Left colon (tissue), 2 donors: Measurements from ENCODE around the gene VTI1A. TPM values are rescaled to one million over a fixed set of nuclear protein-coding genes. Genes with fewer than 3 reads are reported as not detected.
A peak's percentile ranks its signal among the peaks of the same experiment; 100 is the strongest.

ENCODE experiments used
- ATAC-seq: fragments of 200-7000 bp; cut with Tn5 transposase; one replicate; pipeline ENCODE4 v1.9.1; 2020; ENCODE audit warnings: mild to moderate bottlenecking, moderate library complexity
- DNase-seq, 2 donors: peaks; one replicate each; pipeline ENCODE4 v3.0.0-alpha.2; 2020
- intact Hi-C, 2 donors: fragments of 100-400 bp; cut with DNase I in 1 of 2; cut with micrococcal nuclease in 1 of 2; formaldehyde crosslinking; loops; one replicate each; pipeline versions ENCODE4 v1.11.2 to v1.14.0; 2022; cut with DNase I, micrococcal nuclease
- total RNA-seq, 2 donors: library from RNA; stranded (reverse); fragmentation: NEBNext Ultra II Directional; extraction: Animal tissue kit (Norgen Biotek cat#: 25700); gene quantifications; one replicate each; pipeline ENCODE4 v1.2.1, GENCODE V29; 2021
- donor health status: DM: no; HTN: no; CAD: no.
- donor health status: DM: yes; HTN: yes; CAD: no.

Gene VTI1A
- total RNA-seq, 2 donors from 2014 or later, result 44.4 to 52.8 TPM

DNA sequence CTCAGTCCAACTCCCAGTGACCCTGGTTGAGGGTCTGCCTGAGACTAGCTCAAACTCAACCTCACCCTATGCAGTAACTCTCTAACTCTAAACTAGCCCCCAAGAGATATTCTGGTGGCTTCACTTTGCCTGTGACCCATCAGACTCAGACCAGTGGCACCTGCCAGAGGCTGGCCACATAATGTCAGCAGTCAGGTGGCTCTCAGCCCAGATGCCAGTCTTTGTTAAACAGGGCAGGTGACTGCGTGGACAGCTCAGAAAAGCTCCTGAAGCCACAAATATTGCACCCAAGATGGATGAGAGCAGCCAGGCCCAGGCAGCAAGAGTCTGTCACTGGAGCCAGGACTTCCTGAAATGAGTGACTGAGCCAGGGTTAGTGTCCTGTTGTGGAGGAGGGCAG, 373.3 kb downstream of the VTI1A start:
- DNase-seq (no peak), ATAC-seq (no peak)
- intact Hi-C loops, result no loop called here

DNA sequence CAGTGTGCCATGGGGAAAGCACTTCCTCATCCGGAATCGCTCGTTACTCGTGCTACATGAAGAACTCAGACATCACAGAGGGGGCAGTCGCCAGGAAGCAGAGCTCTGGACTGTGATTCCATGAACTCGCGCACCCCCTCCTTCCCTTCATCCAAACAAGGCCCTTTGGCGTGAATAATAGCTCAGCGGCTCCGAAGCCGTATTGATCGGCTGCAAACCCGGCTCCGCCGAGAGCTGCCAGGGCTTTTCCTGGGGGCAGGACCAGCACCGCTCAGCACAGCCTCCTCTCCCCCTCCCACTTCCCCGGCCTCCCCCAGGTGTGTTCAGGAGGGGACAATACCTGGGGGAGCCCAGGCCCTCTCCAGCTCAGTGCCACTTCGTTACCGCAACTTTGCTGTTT, 374.0 kb downstream of the VTI1A start:
- DNase-seq (no peak), ATAC-seq (no peak)
- intact Hi-C loops, result no loop called here

DNA sequence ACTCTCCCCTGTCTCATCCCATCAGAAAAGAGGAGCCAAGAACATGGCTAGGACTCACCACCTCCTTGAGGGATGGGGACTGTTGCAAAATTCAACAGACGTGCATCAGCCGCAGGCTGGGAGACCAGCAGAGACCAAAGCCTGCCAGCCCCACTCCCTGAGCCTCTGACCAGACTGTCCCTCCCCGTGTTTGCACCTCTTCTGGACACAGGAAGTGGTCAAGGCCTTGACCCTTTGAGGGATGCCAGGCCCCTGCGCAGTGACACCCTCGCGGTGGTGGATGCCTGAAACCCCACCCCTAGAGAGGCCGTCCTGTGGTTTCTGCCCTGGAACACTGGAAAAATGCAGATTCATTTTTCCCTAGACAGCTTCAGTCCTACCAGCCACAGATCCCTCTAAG, 374.6 kb downstream of the VTI1A start:
- no peak for DNase-seq
- ATAC-seq, result no peak
- intact Hi-C loops, result no loop called here

DNA sequence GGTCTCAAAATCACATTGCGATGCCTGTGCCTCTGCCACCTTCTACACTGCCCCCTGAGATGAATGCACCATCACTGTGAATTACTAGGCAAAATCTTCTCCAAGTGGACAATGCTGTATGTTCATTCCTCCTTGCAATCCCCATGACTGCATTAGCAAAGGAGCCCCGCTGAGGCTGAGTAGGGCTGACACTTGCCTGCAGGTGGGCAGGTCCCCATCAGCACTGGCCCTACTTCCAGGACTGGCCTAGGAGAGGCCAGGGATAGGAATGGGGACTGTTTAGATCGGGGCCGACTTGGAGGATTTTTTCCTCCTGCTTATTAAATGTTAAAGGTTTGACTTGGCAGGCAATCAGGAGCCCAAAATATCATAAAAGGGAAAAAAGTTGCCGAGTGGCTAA, 376.0 kb downstream of the VTI1A start:
- ATAC-seq, result peak; percentile 31
- intact Hi-C loops, result no loop called here
- no peak for DNase-seq

DNA sequence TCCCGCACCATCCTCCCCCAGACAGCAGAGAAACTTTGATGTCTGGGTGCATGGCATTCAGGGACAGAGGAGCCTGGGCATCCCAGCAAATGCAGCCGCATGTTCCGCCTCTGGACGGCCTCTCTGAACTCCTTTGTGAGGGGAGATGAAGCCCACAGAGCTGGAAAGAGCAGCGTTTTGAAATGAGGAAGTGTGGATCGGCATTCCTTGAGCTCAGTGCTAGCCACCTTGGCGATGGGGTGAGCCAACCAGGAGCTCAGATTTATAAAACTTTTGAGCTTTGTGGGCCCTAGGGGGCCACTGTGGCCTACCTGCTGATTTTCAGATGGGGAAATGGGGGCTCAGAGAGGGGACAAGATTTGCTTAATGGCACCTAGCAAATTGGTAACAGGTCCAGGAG, 376.6 kb downstream of the VTI1A start:
- DNase-seq, result no peak
- no peak for ATAC-seq
- intact Hi-C loops, result no loop called here

DNA sequence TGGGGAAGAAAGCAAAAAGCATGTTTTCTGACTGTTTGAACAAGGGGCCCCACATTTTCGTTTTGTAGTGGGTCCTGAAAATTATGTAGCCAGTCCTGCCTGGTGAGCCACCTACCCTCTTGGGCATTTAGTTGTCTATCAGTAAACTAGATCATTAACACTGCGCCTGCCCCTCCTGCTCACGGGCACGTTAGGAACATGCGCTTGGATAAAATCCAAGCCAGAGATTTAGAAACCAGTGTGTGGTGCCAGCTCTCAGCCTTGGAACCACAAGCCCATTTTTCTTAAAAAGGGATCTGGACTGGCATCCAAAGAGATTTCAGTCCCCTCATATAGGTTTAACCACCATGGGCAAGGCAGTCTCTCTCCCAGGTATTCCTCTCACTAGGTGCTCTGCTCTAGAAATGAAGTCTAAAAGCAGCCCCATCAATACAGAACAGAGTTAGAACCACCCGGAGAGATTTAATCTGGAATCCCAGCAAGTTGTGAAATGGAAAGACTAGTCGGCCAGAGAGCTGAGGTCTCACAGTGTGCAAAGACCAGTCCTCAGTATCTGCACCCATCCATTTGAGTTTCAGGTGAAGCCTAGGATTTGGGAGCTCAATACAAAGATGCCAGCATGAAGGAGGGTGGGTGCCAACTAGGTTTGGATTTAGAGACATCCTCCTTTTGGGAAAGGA, 379.1 kb downstream of the VTI1A start:
- ATAC-seq (no peak), DNase-seq (no peak)
- intact Hi-C loops, result no loop called here

DNA sequence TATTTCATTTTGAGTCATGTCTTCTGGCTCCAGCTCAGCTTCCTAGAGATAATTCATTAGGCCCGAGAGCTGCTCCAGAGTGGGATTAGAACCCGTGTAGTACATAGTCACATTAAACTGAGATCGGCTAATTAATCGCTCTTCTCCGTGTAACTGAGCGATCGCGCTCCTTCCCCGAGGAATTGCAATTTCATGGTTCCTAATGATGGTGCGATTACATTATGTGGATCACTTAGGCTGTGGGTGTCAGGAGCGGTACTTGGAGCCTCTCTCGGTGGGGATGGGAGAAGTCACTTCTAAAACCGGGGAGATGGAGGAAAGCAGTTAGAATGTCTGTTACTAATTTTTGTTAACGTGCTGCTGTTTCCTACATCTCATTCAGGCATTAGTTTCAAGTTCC, 380.1 kb downstream of the VTI1A start:
- ATAC-seq (no peak), DNase-seq (no peak)

DNA sequence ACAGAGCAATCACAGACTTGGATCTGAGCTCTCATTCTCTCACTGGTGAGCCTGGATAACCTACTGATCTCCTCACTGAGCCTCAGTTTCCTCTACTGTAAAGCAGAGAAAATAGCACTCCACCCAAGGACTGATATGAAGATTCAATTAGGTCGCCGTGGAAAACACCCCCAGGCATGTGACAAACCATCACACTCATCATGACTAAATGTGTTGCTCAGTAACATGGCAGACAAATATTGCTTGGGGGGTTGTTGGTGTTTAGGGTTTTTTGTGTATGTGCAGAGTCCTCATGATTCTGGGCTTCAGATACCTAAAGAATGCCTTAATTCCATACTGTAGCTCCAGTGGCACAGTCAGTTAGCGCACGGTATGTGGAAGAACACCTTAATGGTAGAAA, 380.9 kb downstream of the VTI1A start:
- intact Hi-C loops, result no loop called here
- ATAC-seq (no peak), DNase-seq (no peak)

More for the DNA sequence above, 380.1 kb downstream of the VTI1A start:
- intact Hi-C loops, result no loop called here

DNA sequence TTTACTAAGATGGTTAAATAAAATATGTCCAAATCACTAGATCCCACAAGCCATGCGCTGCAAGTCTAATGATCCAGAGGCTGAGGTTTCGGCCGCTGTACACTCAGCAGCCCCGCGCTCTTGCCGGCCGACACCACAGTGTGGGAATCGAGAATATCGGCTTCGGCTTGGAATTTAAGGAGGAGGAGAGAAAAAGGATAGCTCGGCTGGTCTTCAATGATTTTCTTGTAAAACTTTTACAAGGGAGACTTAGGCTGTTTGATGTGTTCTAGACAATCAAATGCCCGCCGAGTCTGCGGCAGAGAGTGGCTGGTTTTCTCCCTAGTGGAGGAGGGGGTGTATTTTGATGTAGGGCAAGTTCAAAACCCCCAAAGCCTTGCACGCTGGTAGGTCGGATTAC, 384.8 kb downstream of the VTI1A start:
- intact Hi-C loops, result no loop called here
- ATAC-seq (no peak), DNase-seq (no peak)

DNA sequence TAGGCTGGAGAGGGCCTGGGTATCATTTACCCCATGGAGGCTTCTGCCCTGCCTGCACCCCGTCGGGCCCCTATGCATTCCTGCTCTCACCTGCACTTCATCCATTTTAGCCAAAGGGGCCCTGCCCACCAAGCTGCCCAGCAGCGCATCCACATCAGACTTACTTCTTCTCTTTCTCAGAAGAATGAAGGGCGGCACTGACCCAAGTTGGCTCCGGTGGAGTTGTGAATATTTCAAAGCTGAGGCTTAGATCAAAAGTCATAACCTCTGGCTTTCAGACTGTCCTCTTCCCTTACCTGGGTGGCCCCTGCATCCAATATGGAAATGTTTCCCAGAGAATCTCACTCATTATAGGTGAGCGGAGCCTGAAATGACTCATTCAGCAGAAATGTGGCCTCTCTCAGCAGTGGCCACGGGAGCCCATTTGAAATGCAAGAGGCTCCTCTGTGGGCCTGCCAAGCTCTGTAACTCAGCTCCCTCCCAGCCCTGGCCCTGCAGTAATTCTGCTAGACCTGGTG, 385.4 kb downstream of the VTI1A start:
- intact Hi-C loops, result no loop called here
- DNase-seq, result no peak
- ATAC-seq, result no peak

DNA sequence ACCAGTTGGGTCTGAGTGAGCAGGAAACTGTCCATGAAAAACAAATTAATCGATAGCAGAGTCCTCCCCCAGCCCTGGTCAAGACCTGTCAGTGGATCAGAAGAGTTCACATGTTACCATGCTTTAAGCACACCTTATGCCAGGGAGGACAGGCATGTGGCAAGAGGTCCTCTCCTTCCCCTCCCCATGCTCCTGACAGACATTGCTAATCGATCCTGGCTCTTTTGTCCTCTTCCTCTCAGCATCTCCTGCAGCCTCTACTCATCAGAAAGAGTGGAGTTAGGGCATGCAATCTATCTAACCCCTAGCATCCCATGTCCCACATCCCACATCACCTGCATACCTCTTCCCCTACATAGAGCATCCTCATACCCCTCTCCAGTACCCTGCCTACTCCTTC, 385.9 kb downstream of the VTI1A start:
- intact Hi-C loops, result no loop called here
- ATAC-seq, result no peak
- DNase-seq, result no peak

DNA sequence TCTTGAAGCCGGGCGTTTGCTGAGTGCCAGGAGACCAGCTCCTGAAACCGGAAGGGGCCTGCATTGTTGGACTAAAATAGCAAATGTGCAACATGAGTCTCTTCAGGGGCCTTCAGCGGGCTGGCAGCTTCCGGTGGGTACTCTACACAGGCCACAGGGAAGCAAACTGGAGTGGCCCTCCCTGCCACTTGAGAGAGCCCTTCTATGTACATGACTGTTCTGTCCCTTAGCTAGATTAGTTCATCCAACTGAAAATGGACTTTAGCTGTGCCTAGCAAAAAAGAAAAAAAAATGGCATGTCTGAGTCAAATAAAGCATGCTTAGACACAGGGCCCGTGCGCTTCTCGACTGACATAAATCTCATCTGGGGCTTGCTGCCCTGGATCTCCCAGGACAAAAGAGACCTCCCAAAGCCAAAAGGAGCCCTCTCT, 387.8 kb downstream of the VTI1A start:
- no peak for DNase-seq
- intact Hi-C loops, result no loop called here
- no peak for ATAC-seq

DNA sequence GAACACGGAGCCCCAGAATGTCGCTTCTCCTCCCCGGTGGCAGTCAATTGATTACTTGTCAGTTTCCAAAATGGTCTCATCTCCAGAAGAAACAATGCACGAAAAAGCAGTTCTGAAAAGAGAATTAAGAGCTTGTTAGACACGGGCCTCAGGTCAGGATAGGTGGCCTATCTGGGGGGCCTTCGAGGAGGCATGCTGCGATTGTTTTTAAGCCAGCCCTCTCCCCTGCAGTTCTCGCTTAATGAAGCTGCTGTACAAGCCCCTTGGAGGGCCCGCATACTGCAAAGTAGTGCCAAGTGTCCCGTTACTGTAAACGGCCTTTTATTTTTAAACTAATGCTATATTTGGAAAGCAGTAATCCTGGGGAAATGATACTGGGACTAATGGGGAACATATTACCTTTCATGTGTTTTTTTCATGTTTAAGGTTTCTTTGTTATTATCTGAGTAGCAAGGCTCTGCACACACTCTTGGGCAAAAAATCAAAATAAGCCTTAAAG, 388.3 kb downstream of the VTI1A start:
- ATAC-seq, result no peak
- intact Hi-C loops, result no loop called here
- DNase-seq, result no peak

DNA sequence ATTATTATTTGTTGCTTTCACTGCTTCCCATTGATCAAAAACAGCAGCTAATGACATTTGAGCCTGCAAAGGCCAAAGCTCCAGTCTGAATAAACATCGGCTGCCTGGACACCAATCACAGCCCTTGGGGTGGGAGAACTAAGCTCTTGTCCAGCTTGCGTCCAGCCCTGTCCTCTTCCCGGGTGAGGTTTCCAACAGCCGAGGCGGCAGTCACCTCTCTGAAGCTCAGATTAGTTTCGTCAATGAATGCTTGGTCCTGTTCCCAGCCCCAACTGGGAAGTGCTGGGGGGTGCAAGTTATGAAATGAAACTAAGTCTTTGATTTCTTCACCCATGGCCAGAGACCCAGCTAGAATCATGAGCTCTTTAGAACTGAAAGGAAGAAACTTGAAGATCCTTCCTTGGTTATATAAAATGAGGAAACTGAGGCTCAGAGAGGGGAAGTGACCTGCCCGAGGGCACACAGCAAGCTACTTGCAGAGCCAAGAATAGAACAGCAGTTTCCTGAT, 389.0 kb downstream of the VTI1A start:
- ATAC-seq (no peak), DNase-seq (peak; percentile 22 to 36)
- intact Hi-C loops, result no loop called here

DNA sequence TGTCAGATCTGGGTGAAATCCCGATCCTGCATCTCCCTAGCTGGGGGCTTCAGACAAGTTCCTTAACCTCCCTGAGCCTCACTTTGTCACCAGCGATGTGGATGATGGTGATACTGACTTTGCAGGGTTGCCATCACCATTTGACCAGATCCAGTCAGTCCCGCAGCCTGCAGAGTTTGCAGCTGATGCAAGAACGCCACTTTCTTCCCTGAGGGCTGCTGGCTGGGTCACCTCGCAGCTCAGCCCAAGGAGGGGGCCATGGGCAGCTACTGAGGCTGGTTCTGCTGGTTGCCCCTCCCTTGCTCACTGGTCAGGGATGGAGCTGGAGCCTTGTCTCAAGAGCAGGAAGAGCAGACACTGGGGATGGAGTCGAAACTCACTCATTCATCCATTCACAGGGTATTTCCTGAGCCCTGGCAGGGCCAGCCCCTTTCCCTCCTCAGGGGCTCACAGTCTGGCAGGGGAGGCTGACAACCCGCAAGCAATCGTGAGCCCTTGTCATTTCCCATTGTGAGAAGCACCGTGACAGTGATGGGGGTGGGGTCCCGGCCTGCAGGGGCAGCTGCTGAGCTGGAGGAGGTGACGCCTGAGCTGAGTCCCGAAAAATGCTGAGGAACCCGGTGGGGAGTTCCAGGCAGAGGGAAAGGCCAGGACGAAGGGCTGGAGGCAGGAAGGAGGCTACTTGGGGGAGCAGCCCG, 391.9 kb downstream of the VTI1A start:
- DNase-seq, result no peak
- intact Hi-C loops, result no loop called here
- ATAC-seq, result no peak

DNA sequence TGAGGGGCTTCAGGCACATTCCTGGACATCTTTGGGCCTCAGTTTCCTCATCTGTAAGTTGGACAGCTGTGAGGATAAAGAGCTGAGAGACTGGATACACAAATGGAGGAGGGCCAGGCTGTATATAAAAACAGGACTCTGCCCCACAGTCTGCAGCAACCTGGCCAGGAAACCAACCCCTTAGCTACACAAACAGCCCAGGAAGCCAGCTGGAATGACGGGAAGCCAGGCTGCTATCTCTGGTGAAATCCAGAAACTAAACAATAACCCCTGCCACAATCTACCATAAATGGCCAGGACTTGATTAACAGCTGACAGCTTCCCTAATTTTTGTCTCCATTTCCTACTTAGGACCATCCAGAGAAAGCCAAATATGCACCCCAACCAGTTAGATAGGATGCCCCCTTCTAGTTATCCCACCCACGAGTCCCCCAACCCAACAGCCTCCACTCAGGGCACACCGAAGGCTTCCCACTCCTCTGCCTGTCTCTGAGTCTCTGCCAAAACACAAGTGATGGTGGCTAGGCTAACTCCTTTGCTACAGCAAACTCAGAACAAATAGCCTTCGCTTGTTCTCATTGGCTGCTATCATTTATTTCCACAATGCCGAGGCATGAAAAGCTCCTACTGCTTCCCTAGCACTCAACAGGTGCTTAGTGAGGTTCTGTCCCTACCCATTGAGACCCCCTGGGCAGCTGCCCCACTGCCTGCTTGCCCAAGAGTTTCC, 393.1 kb downstream of the VTI1A start:
- ATAC-seq (no peak), DNase-seq (no peak)
- intact Hi-C loops, result no loop called here

DNA sequence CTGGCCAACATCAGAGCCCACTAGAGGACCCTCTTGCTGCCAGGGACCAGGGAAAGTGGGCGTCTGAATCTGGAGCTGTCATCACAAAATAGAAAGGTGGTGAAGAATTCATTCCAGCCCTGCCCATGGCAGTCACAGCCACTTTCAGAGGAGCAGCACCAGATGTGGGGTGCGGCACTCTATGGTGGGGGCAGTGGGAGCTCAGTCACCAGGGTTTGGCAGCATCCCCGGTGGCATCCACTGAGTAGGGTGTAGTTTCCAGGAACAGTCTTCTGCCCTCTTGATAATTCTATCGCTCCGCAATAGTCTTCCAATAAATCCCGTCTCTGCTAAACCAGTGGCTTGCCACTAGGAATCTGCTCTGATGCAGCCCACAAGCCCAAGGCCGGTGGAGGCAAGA, 394.5 kb downstream of the VTI1A start:
- intact Hi-C loops, result no loop called here
- ATAC-seq (no peak), DNase-seq (no peak)

DNA sequence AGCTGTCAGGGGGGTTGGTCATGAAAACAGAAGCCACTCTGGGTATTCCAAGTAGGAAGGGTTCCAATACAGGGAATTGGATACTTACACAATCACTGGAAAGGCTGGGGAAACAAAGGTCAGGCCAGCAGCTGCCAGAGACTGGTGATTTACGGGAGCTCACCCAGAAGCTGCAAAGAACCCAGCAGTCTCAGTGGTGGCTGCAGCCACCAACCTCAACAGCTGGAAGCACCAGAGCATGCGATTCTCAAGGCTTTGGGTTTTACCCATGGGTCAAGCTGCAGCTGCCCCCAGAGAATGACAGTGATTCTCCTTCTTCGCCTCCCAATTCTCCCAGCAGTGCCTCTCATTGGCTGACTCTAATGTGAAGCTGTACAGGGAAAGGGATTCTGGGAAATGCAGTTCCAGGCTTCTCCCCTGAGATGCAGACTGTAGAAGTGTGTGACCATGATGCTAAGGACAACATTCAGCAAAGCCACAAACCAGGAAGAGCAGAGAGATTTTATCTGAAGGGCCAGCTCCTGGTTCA, 395.9 kb downstream of the VTI1A start:
- ATAC-seq (peak; percentile 60), DNase-seq (no peak)
- intact Hi-C loops, result no loop called here

DNA sequence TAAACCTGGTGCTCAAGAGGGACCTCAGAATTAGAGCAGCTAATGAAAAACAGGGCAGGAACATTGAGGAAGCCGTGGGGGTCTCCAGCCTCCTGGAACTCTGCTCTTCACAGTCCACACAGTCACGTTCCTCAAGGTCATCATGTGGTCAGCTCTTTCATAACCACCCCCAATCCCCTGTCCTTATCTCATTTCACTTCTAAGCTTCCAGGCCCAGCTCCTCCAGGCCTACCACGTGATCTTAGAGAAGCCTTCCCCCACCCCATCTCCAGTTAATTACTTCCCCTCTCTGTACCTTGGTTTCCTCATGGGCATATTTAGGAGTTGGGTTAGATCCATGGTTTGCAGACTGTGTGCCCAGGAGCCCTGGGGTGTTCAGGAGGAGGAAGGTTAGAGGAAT, 396.6 kb downstream of the VTI1A start:
- DNase-seq, result no peak
- no peak for ATAC-seq
- intact Hi-C loops, result no loop called here
